Neural progenitor cell (in vitro differentiated cells): ENCODE results near the gene CHRNA9. TPM values are rescaled to one million over a fixed set of nuclear protein-coding genes. Genes with fewer than 3 reads are reported as not detected.

Source experiments
- DNase-seq: peaks from one replicate; pipeline ENCODE4 v3.0.0-alpha.2; 2016; ENCODE audit warnings: low spot score
- H2AFZ ChIP-seq: fragments of 200-600 bp; sonication (generic); replicated peaks from 2 replicates; pipeline ENCODE4 v1.6.1; 2016; ENCODE audit warnings: antibody characterized with exemption
- H3F3A ChIP-seq: fragments of 200-600 bp; sonication (generic); 2 replicates; pipeline ENCODE4 v1.6.1; 2016; ENCODE audit warnings: antibody characterized with exemption, low read depth
- H3K27ac ChIP-seq: fragments of 200-600 bp; sonication (generic); 2 replicates; pipeline ENCODE4 v1.5.1; 2016; ENCODE audit warnings: mild to moderate bottlenecking
- H3K27me3 ChIP-seq: fragments of 200-600 bp; sonication (generic); 2 replicates; pipeline ENCODE4 v1.6.1; 2016; ENCODE audit warnings: mild to moderate bottlenecking, moderate library complexity
- H3K36me3 ChIP-seq: fragments of 200-600 bp; sonication (generic); 2 replicates; pipeline ENCODE4 v1.5.1; 2016
- H3K4me1 ChIP-seq: fragments of 200-600 bp; sonication (generic); 2 replicates; pipeline ENCODE4 v1.6.1; 2016; ENCODE audit warnings: mixed run types
- H3K4me2 ChIP-seq: fragments of 200-600 bp; sonication (generic); 2 replicates; pipeline ENCODE4 v1.6.1; 2016
- H3K4me3 ChIP-seq: fragments of 200-600 bp; sonication (generic); 2 replicates; pipeline ENCODE4 v1.5.1; 2016
- H3K79me2 ChIP-seq: fragments of 200-600 bp; sonication (generic); 2 replicates; pipeline ENCODE4 v1.6.1; 2016; ENCODE audit warnings: low read depth
- H3K9ac ChIP-seq: fragments of 200-600 bp; sonication (generic); 2 replicates; pipeline ENCODE4 v1.6.1; 2016
- H3K9me3 ChIP-seq: fragments of 200-600 bp; sonication (generic); 2 replicates; pipeline ENCODE4 v1.5.1; 2016; ENCODE audit warnings: low read depth
- H4K20me1 ChIP-seq: fragments of 200-600 bp; sonication (generic); 2 replicates; pipeline ENCODE4 v1.6.1; 2016; ENCODE audit warnings: low read depth
- H3K27ac Mint-ChIP-seq: 3 replicates; pipeline ENCODE4 v1.8.0; 2021; ENCODE audit warnings: mixed read lengths
- H3K27me3 Mint-ChIP-seq: 2 replicates; pipeline ENCODE4 v1.8.0; 2022; ENCODE audit warnings: low read depth, mild to moderate bottlenecking, inconsistent platforms, moderate library complexity, mixed read lengths; ENCODE audit not compliant: insufficient read depth
- H3K36me3 Mint-ChIP-seq: 3 replicates; pipeline ENCODE4 v1.8.0; 2021; ENCODE audit warnings: mixed read lengths
- H3K4me1 Mint-ChIP-seq: 3 replicates; pipeline ENCODE4 v1.8.0; 2021; ENCODE audit warnings: mixed read lengths
- H3K4me3 Mint-ChIP-seq: 3 replicates; pipeline ENCODE4 v1.8.0; 2021; ENCODE audit warnings: mild to moderate bottlenecking, moderate library complexity, mixed read lengths
- H3K9me3 Mint-ChIP-seq: 3 replicates; pipeline ENCODE4 v1.8.0; 2020; ENCODE audit warnings: mixed read lengths
- EZH2 ChIP-seq: fragments of 200-600 bp; sonication (generic); IDR thresholded peaks from 2 replicates; pipeline ENCODE4 v1.6.1; 2017; ENCODE audit warnings: antibody characterized with exemption, mild to moderate bottlenecking, moderate library complexity
- EZH2phosphoT487 ChIP-seq: fragments of 200-600 bp; sonication (generic); IDR thresholded peaks from 2 replicates; pipeline ENCODE4 v1.6.1; 2017; ENCODE audit warnings: antibody characterized with exemption
- total RNA-seq: library from RNA; depleted of rRNA; stranded (reverse); fragments of >200 nt; gene quantifications from 2 replicates; pipeline ENCODE4 v1.2.3, GENCODE V29; 2015; ENCODE audit warnings: low replicate concordance
- TF ChIP-seq, protein P1 (sequence below): fragments of 200-600 bp; sonication (generic); IDR thresholded peaks from 2 replicates; pipeline ENCODE4 v1.5.1; 2017; ENCODE audit warnings: antibody characterized with exemption, mild to moderate bottlenecking

The CHRNA9 gene
- total RNA-seq, 1 donor from 2014 or later: 0.67 TPM

DNA sequence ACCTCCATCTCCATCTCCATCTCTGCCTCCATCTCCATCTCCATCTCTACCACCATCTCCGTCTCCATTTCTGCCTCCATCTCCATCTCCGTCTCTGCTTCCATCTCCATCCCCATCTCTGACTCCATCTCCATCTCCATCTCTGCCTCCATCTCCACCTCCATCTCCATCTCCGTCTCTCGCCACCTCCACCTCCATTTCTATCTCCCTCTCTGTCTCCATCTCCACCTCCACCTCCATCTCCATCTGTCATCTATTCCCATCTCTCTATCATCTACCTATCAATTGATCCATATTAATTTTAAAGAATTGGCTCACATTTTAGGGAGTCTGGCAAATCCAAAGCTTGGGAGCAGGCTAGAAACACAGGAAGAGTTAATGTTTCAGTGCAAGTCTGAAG is 39.6 kb upstream of the CHRNA9 start:
- H3K4me1 Mint-ChIP-seq: peaks cover 3% of the 10 kb centered on the region
- Histone ChIP-seq H3K79me2 (no peaks in the 10 kb centered on the region), H3K4me1 (no peaks in the 10 kb centered on the region), H3K9me3 (no peaks in the 10 kb centered on the region), H3K9ac (no peak overlapping the region), H3K27me3 (no peaks in the 10 kb centered on the region), H3F3A (no peaks in the 10 kb centered on the region), H2AFZ (no peak overlapping the region), H3K4me3 (no peak overlapping the region), H3K36me3 (no peaks in the 10 kb centered on the region), H4K20me1 (no peaks in the 10 kb centered on the region), H3K27ac (no peak overlapping the region), H3K4me2 (no peak overlapping the region)
- H3K4me3 Mint-ChIP-seq: no peak overlapping the region
- H3K27me3 Mint-ChIP-seq: no peaks in the 10 kb centered on the region
- H3K36me3 Mint-ChIP-seq: peaks cover 3% of the 10 kb centered on the region
- no peak for TF ChIP-seq EZH2phosphoT487
- TF ChIP-seq EZH2: no peak
- TF ChIP-seq, protein P1, sequence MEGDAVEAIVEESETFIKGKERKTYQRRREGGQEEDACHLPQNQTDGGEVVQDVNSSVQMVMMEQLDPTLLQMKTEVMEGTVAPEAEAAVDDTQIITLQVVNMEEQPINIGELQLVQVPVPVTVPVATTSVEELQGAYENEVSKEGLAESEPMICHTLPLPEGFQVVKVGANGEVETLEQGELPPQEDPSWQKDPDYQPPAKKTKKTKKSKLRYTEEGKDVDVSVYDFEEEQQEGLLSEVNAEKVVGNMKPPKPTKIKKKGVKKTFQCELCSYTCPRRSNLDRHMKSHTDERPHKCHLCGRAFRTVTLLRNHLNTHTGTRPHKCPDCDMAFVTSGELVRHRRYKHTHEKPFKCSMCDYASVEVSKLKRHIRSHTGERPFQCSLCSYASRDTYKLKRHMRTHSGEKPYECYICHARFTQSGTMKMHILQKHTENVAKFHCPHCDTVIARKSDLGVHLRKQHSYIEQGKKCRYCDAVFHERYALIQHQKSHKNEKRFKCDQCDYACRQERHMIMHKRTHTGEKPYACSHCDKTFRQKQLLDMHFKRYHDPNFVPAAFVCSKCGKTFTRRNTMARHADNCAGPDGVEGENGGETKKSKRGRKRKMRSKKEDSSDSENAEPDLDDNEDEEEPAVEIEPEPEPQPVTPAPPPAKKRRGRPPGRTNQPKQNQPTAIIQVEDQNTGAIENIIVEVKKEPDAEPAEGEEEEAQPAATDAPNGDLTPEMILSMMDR: no peak
- DNase-seq: no peak
- peaks cover 2% of the 10 kb centered on the region for H3K9me3 Mint-ChIP-seq
- H3K27ac Mint-ChIP-seq: no peak overlapping the region

DNA sequence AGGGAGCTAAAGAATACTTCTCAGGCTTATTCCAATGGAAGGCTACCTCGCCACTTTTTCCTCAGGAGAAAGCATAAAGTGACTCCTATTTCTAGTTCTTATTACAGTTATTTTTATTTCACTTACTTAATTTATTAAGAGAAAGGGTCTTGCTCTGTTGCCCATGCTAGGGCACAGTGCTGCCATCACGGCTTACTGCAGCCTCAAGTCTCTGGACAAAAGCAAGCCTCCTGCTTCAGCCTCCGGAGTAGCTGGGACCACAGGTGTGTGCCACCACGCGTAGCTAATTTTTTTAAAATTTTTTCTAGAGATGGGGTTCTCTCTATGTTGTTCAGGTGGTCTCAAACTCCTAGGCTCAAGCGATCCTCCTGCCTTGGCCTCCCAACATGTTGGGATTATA is 36.0 kb upstream of the CHRNA9 start:
- no peak overlapping the region for H2AFZ ChIP-seq
- TF ChIP-seq EZH2: no peak
- TF ChIP-seq, protein P1: no peak
- TF ChIP-seq EZH2phosphoT487: no peak
- no peaks in the 10 kb centered on the region for H3K79me2 ChIP-seq
- Mint-ChIP-seq H3K36me3 (no peaks in the 10 kb centered on the region), H3K4me1 (no peaks in the 10 kb centered on the region), H3K4me3 (no peak overlapping the region), H3K9me3 (peaks cover 2% of the 10 kb centered on the region), H3K27me3 (no peaks in the 10 kb centered on the region), H3K27ac (no peak overlapping the region)
- no peak for DNase-seq
- no peaks in the 10 kb centered on the region for H4K20me1 ChIP-seq
- H3K4me1 ChIP-seq: no peaks in the 10 kb centered on the region
- H3K9me3 ChIP-seq: no peaks in the 10 kb centered on the region
- H3F3A ChIP-seq: no peaks in the 10 kb centered on the region
- no peak overlapping the region for H3K9ac ChIP-seq
- no peaks in the 10 kb centered on the region for H3K27me3 ChIP-seq
- no peaks in the 10 kb centered on the region for H3K36me3 ChIP-seq
- H3K4me3 ChIP-seq: no peak overlapping the region
- no peak overlapping the region for H3K4me2 ChIP-seq
- H3K27ac ChIP-seq: no peak overlapping the region

DNA sequence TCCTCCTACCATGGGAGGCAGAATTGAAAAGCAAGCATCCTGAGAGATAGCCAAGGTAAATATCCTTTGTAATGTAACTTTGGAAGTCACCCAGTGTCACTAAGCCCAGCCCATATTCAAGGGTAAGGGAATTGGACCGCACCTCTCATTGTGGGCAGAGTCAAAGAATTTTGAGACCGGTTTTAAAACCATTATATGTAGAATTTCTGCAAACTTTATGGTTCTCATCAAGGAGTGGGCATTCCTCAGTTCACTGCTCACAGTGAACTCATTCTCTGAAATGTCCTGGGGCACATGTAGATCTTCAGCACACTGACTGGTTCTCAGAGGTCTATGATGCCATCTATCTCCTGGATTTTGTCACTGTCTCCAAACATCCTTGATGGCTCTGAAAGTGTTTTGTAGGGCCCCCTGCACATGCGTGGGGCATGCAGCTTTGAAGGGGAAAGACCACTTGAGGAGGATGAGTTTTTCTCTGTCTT is 35.3 kb upstream of the CHRNA9 start:
- Mint-ChIP-seq H3K27ac (no peak overlapping the region), H3K4me3 (no peak overlapping the region), H3K4me1 (no peaks in the 10 kb centered on the region), H3K36me3 (no peaks in the 10 kb centered on the region), H3K27me3 (peaks cover 4% of the 10 kb centered on the region), H3K9me3 (peaks cover 8% of the 10 kb centered on the region)
- no peak overlapping the region for H2AFZ ChIP-seq
- H3K4me1 ChIP-seq: no peaks in the 10 kb centered on the region
- H3K36me3 ChIP-seq: no peaks in the 10 kb centered on the region
- H3F3A ChIP-seq: no peaks in the 10 kb centered on the region
- H3K9ac ChIP-seq: no peak overlapping the region
- TF ChIP-seq, protein P1: no peak
- no peak for TF ChIP-seq EZH2phosphoT487
- no peak for TF ChIP-seq EZH2
- no peak overlapping the region for H3K4me2 ChIP-seq
- no peak overlapping the region for H3K27ac ChIP-seq
- H3K79me2 ChIP-seq: no peaks in the 10 kb centered on the region
- H4K20me1 ChIP-seq: no peaks in the 10 kb centered on the region
- H3K9me3 ChIP-seq: no peaks in the 10 kb centered on the region
- H3K4me3 ChIP-seq: no peak overlapping the region
- H3K27me3 ChIP-seq: no peaks in the 10 kb centered on the region
- DNase-seq: no peak
